HG03460 (cell line): ENCODE data around the gene ACTG1.

ENCODE experiments used
- ATAC-seq: cut with Tn5 transposase; IDR thresholded peaks from one replicate; pipeline ENCODE4 v1.9.1; 2021; ENCODE audit not compliant: unreplicated experiment

ACTG1 gene

GRCh38 chr17:81518113-81518784 is 5.7 kb upstream of the ACTG1 start:
- ATAC-seq, result no peak

GRCh38 chr17:81517339-81518112 is 4.9 kb upstream of the ACTG1 start:
- ATAC-seq, result peak; percentile 28

GRCh38 chr17:81517009-81517338 is 4.4 kb upstream of the ACTG1 start:
- no peak for ATAC-seq

- ATAC-seq, result no peak
Measured at GRCh38 chr17:81516439-81516838, 3.8 kb upstream of the ACTG1 start.

GRCh38 chr17:81515530-81516041 is 3.0 kb upstream of the ACTG1 start:
- ATAC-seq, result no peak

GRCh38 chr17:81514739-81515529 is 2.3 kb upstream of the ACTG1 start:
- ATAC-seq, result peak; percentile 12

DNA sequence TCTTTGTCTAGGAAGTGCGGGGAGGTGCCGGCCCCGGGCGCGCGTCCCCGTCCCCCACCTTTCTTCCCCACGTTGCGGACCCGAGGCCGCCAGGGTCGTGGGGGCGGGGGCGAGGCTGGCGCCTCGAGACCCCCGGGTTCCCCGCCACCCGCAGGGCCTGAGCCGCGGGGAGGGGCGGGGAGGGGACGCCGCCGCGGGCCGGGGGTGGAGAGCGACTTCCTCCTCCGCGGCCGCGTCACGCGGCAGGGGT is 1.8 kb upstream of the ACTG1 start:
- ATAC-seq, result no peak

DNA sequence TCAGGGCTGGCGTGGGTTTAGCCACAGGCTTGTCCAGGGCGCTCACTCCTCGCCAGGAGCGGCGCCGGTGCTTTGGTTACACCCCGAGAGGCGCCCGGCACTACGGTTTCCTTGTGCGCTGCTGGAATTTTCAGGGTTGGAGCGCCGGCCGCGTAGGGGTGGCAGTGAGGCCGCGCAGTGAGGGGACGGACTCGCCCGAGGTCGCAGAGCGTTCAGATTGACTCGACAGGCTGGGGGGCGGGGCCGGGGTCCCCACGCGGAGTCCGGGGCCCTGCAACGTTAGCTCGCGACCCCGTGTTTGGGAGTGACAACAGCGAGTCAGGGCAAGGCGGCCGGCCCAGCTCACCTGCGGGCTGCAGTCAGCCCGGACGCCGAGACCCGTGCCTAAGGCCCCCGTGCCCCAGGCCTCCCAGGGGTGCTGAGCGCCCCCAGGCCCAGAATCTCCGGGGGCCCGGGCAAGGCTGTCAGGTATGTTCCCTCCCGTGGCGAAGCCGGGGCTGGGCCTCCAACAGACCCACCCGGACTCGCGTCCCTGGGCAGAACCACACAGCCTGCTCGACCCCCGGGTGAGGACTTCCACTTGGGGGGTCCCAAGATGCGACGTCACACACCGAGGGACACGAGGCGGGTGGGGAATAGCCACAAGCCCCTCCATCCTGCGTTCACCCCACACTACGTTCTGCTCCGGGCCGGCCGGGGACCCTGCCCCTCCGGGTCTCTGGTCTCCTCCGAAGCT is 1.3 kb upstream of the ACTG1 start:
- ATAC-seq, result no peak

DNA sequence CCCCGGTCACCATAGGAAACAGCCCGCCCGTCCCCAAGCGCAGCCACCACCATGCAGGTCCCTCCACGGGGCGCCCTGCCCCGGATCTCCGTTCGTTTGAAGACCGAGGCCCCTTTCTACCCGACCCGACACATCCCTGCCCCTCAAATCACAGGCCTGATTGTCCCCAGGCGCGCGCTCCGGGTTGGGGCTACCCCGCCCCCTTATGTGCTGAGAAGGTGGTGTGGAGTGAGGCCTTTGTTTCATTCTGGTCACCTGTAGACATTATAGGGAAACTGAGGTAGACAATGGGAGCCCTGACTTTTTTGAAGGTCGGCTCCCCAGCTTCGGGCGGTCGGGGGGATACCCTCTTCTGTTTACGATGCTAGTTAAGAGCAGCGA is 763 bp upstream of the ACTG1 start:
- no peak for ATAC-seq

DNA sequence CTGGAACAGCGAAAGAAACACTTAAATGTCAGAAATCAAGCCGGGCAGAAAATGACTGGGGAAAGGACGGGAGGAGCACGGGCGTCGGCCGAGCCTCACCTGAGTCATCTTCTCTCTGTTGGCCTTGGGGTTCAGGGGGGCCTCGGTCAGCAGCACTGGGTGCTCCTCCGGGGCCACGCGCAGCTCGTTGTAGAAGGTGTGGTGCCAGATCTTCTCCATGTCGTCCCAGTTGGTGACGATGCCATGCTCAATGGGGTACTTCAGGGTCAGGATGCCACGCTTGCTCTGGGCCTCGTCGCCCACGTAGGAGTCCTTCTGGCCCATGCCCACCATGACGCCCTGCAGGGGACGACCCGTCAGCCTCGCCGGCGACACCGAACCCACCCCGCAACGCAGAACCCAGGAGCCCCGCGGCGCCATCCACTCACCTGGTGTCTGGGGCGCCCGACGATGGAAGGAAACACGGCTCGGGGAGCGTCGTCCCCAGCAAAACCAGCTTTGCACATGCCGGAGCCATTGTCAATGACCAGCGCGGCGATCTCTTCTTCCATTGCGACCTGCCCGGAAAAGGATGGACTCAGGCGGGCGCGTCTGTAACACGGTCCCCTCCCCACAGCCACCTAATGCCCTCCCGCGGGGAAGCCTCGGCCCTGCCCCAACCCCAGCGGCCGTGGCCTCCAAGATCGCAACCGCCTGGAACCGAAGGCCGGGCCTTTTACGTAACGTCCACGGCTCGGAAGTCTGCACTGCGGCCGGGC is 616 bp downstream of the ACTG1 start:
- ATAC-seq, result no peak

GRCh38 chr17:81511554-81511803 is 1.1 kb downstream of the ACTG1 start:
- ATAC-seq, result no peak

DNA sequence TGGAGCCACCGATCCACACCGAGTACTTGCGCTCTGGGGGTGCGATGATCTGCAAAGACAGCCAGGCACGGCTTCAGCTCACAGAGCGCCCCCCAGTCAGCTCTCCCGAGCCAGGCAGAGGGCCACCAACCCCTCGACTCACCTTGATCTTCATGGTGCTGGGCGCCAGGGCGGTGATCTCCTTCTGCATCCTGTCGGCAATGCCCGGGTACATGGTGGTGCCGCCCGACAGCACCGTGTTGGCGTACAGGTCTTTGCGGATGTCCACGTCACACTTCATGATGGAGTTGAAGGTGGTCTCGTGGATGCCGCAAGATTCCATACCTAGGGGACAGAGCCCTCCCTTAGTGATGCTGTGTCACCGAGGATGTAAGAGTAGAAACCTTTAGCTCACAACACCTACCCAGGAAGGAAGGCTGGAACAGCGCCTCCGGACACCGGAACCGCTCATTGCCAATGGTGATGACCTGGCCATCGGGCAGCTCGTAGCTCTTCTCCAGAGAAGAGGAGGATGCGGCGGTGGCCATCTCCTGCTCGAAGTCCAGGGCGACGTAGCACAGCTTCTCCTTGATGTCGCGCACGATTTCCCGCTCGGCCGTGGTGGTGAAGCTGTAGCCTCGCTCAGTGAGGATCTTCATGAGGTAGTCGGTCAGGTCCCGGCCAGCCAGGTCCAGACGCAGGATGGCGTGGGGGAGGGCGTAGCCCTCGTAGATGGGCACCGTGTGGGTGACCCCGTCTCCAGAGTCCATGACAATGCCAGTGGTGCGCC is 1.6 kb downstream of the ACTG1 start:
- no peak for ATAC-seq

GRCh38 chr17:81509972-81510784 is 2.4 kb downstream of the ACTG1 start:
- ATAC-seq, result no peak

- no peak for ATAC-seq
Measured at GRCh38 chr17:81509207-81509971, 3.2 kb downstream of the ACTG1 start.

DNA sequence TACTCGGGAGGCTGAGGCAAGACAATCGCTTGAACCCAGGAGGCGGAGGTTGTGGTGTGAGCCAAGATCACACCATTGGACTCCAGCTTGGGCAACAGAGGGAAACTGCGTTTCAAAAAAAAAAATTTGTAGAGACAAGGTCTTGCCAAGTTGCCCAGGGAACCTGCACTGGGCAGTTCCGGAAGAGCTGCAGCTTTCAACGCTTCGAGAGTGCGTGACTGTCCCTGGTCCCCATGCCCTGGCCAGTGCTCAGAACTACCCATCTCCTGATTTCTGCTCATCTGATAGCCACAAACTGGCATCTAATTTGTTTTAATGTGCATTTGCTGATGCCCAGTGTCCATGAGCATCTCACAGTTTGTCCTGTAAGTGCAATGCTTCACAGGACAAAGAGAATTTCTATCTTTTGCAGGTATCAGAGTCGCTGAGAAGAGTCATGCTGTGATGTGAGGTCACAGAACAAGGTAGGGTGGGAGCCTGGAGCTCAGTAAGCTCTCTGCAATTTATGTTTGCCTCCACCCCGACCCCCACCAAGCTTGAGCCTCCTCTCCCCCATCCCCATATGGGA is 3.9 kb downstream of the ACTG1 start:
- ATAC-seq, result no peak

DNA sequence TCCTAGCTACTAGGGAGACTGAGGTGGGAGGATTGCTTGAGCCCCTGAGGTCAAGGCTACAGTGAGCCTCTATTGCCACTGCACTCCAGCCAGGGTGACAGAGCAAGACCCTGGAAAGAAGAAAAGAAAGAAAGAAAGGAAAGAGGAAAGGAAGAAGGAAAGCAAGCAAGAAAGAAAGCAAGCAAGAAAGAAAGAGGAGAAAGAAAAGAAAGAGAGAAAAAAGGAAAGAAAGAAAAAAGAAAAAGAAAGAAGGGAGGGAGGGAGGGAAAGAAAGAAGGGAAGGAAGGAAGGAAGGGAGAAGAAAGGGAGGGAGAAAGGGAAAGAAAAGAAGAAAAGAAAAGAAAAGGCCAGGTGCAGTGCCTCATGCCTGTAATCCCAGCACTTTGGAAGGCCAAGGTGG is 9.0 kb downstream of the ACTG1 start:
- no peak for ATAC-seq

GRCh38 chr17:81502471-81503017 is 10.1 kb downstream of the ACTG1 start:
- ATAC-seq, result no peak

GRCh38 chr17:81500047-81500446 is 12.6 kb downstream of the ACTG1 start:
- ATAC-seq, result no peak
